HG02884 (cell line): ENCODE measurements around the gene EML1.

Experiments
- ATAC-seq: cut with Tn5 transposase; IDR thresholded peaks from one replicate; pipeline ENCODE4 v1.9.1; 2021; ENCODE audit warnings: mild to moderate bottlenecking, moderate library complexity; ENCODE audit not compliant: unreplicated experiment

EML1 gene

DNA sequence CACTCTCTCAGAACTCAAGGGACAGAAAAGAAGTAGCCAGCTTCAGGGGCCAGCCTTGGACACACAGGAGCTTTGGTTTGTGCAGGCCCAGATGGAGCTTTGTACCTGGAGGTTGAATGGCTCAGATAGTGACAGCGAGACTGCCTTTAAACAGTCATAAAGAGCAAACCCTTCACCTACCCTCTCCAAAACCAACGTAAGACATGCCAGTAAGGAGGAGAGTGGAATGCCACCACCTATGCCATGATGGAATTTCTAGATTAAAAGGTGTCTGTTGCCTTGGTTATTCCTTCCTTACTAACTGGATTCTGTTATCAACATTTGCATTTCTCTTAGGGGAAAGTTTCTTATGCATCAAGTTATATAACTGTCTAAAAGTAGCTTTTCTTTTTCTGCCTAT, 98.1 kb downstream of the EML1 start:
- no peak for ATAC-seq

DNA sequence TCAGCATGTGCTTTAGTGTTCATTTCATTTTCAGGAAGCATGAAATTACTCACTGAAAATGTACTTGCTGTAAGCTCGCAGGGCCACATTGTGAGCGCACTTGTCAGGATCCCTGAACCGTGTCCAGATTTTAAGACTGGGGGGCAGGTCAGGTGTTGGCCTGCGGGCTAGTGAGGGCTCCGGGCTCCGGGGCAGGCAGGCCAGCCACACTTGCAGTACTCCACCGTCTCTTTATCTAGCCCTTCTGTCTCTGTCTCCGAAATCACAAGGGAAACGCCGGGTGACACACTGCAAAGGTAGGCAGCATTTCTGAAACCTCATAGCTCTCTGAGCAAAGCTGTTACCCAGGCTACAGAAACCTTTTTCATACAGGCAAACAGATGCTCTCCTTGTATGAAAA, 98.7 kb downstream of the EML1 start:
- peak; percentile 73 for ATAC-seq

DNA sequence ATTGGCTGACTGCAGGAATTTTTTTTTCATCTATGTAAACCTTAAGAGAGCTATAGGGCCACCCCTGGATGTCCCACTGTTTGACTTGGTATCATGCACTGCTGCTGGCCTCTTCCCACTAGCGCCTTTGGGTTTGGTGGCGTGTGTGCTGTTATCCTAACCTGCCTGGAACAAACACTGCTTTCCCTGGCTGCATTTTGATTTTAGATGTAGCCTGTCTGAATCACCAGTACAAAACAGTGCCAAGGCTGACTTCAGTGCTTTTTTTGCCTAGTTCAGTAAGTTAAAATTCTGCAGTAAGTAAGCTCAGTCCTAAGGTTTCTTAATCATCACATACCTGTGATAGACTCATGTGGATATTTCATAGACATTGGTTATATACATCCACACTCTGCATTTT, 99.2 kb downstream of the EML1 start:
- no peak for ATAC-seq

DNA sequence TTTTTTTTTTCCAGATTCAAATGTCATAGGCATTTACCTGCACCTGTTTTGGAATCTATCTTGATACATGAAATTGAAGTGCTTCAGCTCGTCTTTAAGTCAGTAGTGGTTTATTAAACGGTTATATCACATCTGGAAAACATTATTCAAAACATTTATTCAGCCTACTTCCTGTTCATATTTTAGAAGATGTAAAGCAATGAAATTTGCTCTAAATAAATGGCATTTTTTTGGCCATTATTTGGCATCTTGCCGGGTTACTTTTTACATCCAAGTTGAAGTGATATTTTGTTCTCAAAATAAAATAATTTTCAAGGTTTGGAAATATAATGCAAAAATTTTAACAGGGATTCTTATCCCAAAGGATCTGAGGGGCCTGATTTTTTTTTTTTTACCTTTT, 103.1 kb downstream of the EML1 start:
- ATAC-seq = no peak

DNA sequence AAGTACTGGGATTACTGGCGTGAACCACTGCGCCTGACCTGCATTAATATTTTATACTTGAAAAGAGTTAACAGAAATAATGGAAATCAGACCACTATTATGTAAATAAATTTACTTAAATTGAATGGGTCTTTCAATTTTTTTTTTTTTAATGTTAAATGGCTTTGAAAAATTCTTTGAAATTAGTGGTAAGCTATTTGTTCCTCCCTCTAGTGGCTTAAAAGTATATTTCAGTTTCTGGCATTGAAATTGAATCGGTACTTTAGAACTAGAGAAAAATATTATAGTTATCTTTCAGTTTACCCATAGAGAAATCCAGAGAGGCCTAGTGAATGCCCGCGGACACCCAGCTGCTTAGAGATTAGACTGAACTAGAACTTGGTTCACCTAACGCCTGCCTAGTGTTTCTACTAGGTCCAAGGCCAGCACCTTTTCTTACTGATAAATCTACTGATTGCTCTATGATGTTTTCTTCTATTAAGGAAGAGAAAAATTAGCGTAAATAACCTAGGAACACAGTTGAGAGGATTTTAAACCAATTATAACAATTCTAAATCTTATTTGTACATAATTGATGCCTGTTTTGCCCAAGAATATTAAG, 106.5 kb downstream of the EML1 start:
- no peak for ATAC-seq

DNA sequence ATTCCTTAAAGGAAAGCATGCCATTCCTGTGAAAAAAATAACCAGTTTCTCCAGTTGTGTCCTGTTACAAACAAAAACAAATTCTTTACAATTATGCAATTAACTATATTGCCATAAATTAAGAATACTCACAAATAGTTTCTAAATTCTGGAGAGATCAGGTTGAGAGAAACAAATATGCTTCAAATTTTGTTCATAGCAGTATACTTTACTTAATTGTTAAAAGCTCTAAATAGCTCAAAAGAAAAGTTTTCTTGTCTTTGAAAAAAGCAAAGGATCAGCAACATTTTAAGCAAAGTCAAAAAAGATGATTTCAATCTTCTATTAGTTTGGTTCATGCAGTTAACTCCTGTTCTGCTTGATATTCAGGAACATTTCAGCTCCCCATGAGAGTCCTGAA, 109.7 kb downstream of the EML1 start:
- no peak for ATAC-seq

DNA sequence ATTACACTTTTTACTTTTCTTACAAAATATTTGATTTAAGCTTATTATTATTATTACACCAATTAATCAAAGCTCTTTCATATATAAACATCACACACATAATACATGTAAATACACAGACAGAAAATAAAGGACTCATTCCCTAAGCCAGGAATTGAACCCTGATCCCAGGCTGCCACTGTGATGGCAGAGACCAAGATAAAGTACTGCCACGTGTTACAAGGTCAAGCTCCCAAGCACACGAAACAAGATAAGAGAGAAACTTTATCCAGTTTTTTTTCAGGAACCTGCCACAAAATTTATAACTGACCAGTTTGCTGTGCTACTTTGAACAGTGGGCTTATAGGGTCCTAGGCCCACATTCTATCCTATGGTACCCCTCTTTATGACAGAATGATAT, 111.3 kb downstream of the EML1 start:
- ATAC-seq = no peak

DNA sequence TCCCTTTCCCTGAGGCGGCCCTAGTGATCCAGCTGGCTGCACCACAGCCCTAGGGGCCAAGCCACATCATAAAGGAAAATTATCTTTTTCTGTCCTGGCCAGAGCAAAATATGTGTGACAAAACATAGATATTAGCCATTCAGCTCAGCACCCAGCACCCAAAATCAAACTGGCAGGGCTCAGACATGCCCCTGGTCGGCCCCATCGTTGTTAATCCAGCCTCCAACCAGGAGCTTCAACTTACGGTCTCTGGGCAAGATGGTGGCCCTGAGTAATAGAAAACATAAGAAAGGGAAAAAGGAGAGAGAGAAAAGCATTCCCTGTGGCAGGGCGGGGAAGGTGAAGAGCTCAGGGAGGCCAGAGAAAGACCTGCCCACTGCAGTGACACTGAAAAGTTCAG, 111.9 kb downstream of the EML1 start:
- ATAC-seq = no peak

DNA sequence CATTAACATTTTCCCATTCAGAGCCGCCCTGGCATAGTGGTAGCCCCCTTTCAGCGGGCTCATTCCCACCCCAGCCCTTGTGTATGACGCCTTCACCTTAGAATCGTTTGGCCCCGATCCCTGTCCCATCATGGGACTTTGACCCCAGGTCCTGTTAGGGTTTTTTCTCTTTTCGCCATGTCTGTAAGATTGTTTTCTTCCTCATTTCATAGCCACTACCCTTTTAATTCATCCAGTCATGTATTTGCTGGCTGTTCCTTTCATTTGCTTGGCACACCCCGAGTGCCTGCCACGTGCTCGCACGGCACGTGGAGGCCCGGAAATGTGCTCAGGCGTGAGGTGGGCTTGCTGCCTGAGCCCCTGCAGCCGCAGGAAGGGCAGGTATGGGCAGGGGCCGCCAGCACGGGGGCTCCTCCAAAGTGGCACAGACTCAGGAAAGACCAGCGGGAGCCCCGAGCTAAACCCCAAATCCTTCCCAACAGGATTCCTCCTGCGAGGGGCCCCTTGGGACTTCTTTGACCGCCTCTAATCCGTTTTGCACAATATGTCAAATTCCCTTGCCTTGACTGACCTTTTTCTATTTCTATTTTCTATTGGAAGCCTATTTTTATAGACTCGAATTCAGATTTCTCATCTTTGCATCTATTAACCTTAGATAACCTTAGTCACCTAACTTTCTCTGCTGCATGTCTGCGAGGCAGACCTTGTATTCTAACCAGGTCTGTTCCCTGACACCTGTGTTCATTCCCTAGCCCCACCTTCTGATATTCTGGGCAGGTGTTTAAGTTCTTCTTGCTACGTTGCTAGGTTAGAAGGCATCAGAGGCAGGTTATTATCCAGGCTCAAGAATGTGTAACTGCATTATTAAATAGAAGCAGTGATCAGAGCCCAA, 114.8 kb downstream of the EML1 start:
- ATAC-seq = no peak

DNA sequence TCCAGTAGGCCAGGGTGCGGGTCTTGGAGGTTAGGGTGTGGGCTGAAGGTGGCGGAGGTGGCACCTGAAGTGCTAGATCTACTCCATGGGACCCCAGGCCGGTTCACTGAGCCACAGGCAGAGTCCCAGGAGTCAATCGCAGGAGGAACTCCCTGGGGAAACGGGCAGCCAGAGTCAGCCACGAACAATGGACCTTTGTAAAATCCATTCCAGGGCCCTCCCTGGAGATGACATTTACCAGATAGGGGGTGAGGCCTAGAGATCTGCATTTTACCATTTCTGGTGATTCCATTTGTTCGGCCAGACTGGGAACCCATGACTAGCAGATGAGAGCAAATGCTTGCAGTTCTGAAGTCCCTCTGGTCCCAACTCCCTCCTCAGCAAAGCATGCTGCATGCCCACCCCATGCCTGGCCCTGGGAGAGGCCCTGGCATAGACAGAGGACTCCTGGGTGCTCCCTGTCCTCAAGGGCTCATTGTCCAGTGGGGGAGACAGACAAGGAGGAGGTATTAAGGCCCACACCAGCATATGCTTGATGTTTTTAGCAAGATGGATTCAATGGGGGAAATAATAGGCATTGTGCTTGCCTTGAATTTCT, 115.5 kb downstream of the EML1 start:
- ATAC-seq = no peak

DNA sequence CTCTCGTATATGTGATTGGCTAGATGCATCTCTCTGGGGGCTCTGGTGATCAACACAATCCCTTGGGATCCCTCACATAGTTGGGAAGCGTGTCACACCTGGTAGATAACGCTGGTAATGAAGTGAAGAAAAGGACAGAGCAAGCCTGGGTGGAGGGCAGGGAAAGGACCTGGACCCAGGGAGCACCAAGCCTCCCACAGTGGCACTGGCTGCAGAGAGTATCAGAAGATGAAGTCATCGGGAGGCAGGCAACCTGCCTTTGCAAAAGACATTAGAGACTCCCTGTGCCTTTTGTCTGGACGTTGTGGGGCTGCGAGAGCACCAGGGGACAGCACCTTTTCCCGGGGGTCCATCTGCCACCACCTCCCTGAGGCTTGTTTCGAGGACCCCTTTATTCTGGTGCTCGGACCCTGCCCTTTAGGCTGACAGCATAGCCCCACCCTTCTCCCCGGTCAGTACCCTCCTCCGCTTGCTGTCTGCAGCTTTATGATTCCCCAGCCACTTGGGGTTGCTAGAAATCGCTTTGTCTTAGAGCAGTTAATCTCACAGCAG, 116.4 kb downstream of the EML1 start:
- ATAC-seq = no peak

DNA sequence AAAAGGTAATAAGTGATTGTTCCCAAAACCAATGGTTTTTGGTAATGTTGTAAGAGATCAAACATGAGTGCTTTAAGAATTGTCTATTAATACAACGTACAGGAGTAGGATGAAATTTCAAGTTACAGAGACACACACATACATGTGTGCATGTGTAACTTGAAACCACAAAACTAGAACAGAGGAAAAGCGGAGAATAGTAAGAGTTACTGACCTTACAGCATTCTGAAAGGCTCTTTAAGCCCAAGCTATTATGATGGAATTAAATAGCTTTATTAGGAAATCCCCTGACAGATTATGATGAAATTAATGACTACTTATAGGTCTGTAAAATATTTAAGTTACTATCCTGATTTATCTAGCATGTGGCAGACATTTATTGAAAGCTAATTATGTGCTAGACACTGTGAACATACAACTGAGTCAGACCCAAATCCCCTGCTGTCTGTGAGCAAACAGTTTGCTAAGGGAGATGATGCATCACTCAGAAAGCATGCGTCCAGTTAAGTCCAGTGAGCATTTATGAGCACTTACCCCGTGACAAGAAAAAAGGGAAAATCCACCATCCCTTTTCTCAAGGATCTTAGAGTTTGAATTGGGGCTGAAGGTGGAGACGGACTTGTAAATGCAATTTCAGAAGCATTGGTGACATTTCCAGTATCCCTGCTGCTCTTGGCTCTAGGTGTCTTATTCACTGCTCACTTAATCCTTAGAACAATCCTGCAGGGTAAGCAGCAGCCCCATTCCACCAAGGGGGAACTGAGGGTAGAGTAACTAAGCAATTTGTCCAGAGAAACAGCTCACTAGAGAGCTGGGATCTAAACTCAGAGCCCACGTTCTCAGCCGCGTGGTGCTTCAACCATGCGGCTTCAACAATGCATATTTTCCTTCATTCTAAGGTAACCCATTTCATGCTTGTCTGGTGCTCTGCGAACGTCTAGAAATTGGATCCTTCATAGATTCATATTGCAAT, 117.4 kb downstream of the EML1 start:
- no peak for ATAC-seq

DNA sequence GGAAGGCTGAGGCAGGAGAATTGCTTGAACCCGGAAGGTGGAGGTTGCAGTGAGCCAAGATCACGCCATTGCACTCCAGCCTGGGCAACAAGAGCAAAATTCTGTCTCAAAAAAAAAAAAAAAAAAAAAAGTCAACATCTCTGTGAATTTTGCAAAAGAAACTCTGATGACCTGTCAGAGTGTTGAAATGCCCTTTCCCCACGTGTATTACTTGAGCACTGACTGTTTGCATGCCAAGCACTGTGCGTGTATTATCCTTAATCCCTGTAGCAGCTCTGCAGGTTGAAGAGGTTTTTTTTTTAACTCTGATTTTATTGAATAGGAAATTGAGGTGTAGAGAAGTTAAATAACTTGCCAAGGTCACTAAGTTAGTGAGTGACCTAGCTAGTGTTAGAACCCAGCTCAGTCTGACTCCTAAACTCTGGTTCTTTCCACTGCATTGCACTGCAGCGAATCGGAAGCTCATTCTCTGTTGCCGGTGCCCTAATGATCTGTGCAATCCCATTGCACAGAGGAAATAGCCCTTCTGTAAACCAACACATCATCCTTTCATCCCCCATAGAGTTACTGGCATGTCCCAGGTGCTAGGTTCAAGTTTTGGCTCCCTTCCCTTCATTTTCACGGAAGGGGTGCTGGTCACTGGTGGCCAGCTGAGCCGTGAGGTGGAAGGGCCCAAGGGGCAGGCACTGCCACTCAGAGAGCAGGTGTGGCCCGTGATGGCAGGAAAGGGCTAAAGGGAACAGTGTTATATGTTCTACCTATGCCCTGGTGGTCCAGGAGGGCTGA, 122.3 kb downstream of the EML1 start:
- no peak for ATAC-seq

DNA sequence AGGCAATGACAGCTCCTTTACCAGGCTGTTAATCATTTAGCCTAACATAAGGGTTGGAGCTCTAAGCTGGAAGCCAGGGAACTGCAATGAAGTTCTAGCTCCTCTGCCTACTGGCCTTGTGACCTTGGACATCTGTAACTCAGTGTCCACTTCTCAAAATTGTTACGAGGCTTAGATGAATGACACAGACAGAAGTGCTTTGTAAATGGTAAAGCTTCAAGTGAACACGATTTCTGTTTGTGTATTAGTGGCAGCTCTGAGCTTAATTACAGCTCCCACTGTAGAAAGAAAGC, 122.8 kb downstream of the EML1 start:
- no peak for ATAC-seq

DNA sequence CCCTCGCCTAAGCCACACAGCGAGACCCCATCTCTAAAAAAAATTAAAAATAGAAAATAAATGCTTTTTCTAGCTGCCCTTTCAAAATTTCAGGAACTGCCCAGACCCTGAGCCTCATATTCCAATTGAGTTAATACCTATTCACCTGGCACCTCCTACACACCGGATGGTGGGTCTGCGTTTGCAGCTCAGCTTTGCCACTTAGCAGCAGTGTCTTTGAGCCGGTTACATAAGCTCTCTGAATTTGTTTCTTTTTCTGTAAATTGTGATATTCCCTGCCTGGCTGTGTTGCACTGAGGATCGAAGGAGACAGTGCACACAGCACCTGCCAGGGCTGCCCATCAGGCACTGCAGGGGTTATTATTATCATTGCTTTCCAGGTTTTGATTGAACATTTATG, 125.6 kb downstream of the EML1 start:
- ATAC-seq = no peak

DNA sequence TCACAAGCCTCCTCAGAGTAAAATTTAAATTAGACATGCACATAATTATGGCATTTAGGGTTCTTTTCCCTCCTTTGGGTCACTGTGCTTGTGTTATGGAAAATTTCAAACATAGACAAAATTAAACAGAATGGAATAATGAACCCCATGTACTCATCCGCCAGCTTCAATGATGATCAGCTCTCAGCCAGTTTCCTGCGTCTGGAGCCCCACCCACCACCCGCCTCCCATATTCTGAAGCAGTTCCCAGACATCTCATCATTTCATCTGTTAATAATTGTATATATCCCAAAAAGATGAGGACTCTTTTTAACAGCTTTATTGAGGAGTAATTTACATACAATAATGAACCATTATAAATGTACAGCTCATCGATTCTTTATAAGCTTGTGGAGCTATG, 128.2 kb downstream of the EML1 start:
- ATAC-seq = no peak

DNA sequence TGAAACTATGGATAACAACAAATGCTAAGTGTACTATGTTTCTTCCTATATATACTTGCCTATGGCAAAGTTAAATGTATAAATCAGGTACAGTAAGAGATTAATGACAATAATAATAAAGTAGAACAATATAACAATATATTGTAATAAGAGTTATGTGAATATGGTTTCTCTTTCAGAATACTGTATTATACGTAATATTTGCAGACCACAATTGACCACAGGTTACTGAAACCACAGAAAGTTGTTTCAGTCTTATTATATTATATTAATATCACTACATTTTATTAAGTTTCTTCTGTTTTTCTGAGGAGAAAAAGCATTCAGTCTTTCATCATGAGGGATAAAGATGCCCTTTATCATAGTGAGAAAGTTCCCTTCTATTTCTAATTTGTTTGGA, 131.2 kb downstream of the EML1 start:
- no peak for ATAC-seq

DNA sequence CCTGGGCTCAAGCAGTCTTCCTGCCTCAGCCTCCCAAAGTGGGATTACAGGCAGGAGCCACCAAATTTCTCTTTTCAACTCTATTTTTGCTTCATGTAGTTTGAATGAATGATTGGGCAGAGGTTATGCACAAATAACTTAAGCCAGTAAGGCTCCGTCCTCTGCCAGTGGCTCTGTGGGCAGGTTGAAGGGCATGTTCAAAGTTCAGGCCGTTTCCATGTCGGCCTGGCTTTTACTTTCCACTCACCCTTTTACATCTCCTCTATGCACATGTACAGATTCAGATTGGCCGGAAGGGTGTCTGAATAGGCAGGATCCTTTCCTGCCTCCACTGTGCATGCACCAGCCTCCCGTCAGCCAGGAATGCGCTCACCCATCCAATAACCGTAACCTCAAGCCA, 132.3 kb downstream of the EML1 start:
- no peak for ATAC-seq

DNA sequence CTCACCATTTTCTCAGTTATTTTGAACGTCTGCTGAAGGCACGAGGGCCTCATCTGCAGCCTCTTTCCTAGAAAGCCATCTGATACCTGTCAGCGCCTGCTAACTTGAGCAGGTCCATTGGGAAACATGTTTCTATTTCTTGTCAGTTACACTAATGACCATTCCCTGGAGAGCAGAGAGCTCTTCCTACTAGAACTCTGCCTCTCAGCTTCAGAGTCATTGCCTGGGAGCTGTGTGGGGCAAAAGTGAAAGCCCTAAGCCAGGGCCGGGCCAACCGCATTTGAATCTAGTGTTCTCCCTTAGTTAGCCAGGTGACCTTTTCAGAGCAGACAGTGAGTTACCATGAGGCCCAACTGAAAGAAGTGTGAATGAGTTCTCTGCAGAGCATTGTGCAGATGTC, 135.8 kb downstream of the EML1 start:
- no peak for ATAC-seq

DNA sequence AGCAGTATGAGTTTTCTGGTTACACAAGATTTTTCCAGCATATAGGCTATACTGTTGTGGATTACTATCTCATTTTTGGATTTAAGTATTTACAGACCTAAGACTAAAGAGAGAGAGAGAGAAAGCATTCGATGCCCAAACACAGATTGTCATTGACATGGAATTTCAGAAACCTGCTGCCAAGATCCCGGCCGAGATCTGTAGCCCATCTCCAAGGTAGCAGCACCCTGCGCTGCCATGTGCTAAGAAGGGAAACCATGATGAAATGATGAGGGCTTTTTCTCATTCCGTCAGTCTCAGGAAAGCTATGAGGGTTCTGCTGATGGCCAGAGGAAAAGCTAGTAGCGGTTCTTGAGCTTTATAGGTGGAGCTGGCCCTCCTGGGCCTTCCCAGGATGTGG, 136.4 kb downstream of the EML1 start:
- ATAC-seq = no peak
